Keratinocyte (primary cell): ENCODE results near the gene RXRA.

Source experiments
- EZH2 ChIP-seq: IDR thresholded peaks from one replicate; pipeline ENCODE4 v1.6.1; 2012; ENCODE audit warnings: inconsistent platforms, mild to moderate bottlenecking, low read length, moderate library complexity
- TF ChIP-seq, protein P1 (sequence below), 3 experiments: IDR thresholded peaks in 1 of 3; conservative IDR thresholded peaks in 1 of 3; optimal IDR thresholded peaks in 1 of 3; 2 replicates in 2 of 3; 3 replicates in 1 of 3; pipeline versions ENCODE3 to v1.5.1; 2011; ENCODE audit warnings: low read length in 3 of 3, mild to moderate bottlenecking in 3 of 3, moderate library complexity in 2 of 3, control low read depth in 1 of 3, inconsistent platforms in 1 of 3; ENCODE audit not compliant: insufficient read depth in 2 of 3; ENCODE audit errors: extremely low read depth in 1 of 3

DNA sequence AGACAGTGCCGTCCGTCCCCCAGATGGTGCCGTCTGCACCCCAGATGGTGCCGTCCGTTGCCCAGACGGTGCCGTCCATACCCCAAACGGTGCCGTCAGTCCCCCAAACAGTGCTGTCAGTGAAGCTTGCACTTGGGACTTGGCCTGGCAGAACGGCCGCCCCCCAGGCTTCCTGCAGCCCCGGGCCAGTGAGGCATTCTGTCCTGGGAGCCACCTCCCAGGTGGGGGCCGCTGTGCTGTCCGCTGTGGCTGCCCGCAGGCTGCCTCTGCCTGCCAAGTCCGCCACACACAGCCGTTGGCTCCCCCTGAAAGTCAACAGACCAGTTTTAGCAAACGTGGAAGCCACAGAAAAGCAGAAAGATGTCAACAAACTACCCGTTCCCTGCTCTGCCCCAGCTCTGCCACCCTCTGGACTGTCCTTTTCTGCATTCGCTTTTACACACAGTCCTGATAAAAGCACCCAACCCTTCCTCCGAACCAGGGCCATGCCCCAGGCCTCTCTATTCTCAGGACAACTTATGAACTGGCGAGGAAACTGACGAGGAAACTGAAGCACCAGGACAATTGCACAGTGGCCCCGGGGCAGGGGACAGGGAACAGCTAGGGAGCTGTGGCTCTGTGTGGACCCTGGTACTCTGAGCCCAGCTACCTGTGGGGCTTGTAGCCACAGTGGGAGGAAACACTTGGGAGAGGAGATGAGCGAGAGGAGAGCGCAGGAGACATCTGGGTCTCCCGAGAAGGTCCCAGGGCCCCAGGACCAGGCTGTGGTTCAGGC lies 39.6 kb upstream of the RXRA start:
- no peak for TF ChIP-seq EZH2
- TF ChIP-seq, protein P1, sequence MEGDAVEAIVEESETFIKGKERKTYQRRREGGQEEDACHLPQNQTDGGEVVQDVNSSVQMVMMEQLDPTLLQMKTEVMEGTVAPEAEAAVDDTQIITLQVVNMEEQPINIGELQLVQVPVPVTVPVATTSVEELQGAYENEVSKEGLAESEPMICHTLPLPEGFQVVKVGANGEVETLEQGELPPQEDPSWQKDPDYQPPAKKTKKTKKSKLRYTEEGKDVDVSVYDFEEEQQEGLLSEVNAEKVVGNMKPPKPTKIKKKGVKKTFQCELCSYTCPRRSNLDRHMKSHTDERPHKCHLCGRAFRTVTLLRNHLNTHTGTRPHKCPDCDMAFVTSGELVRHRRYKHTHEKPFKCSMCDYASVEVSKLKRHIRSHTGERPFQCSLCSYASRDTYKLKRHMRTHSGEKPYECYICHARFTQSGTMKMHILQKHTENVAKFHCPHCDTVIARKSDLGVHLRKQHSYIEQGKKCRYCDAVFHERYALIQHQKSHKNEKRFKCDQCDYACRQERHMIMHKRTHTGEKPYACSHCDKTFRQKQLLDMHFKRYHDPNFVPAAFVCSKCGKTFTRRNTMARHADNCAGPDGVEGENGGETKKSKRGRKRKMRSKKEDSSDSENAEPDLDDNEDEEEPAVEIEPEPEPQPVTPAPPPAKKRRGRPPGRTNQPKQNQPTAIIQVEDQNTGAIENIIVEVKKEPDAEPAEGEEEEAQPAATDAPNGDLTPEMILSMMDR (optimal IDR thresholded peaks at IDR 0.05 in 1 of 3, IDR thresholded peaks at IDR 0.05 in 1 of 3, conservative IDR thresholded peaks at IDR 0.05 in 1 of 3; ENCODE audit: extremely low read depth in 1 of 3, insufficient read depth in 2 of 3, low read length in 3 of 3): no peak
